ENCODE results near the gene TBPL2.
"Not testable (repeated sequence)": the region's sequence is repeated elsewhere in the genome, so short reads cannot be mapped to it uniquely, and the experiment has no call there.

TBPL2 gene

DNA sequence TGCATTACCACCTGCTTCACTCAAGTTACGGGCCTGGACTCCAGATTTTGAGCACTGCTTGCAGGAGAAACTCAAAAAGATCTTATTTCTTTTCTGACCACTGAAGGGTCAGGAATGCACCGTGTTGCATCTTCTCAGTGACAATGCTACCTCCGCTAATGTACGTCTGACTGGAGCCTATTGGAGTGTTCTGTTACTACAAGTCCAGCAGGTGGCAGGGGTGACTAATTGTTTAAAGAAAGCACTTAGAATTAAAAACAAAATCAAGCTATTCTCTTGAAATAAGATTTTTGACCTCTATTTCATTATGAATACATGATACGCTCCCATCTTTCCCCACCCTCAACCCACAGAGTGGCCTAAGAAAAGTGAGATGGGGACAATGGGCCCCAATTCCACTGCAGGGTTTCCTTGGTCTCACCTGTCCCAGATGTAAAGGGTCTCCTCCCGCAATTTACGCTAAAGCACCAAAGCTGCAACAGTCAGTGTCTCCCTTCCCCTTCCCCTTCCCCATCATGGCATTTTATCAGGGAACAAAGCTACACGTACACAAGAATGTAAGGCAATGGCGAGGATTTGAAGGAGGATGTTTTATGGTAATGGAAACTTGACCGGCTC is 2.2 kb downstream of the TBPL2 start:
- peak; percentile 14 for DNase-seq

DNA sequence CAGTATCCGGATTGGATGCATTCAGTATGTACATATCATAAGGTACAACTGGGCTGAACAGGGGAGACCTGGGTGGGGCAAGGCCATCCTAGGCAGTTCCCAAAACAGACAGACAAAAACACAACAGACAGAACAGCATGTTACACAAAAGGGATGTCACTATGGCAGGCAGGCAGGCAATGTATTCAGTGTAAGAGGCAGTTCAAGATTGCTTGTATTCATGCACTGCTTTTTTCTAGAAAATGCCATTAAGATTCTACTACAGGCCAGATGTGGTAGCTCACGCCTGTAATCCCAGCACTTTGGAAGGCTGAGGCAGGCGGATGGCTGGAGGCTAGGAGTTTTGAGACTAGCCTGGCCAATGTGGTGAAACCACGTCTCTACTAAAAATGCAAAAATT is 3.5 kb downstream of the TBPL2 start:
- DNase-seq = no peak

DNA sequence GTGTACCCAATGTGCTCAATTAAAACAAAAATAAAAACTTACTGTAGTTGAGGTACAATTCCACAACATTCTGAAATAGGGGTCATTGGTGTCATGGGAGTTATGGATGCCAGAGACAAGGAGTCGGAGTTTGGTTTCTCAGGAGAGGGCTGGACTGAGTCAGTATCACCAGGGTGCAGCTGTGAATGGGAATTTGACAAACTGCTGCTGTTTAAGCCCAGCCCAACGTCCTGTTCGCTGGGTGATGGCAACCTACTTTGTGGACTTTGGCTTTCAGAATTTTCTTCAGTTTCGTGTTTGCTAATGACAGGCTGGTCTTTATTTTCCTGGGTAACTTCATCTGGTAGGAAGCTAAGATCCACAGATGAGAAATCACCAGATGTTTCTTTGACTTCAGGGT is 3.9 kb downstream of the TBPL2 start:
- DNase-seq = no peak

DNA sequence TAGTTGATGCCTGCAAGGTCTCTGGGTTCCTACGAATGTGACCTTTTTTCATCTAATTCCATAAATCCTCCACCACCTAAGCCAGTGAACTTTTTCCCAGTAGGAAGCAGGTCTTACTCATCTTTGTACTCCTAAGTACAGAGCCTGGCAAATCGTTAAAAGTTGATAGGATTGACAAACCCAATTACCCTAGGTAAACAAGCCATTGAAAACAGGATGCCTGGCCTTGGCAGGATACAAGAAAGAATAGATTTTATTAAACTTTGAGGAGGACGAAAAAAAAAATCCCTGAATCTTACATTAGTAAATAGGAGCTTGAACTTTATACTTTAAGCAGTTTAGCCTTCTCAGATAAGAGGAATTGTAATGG is 5.6 kb downstream of the TBPL2 start:
- no peak for DNase-seq

DNA sequence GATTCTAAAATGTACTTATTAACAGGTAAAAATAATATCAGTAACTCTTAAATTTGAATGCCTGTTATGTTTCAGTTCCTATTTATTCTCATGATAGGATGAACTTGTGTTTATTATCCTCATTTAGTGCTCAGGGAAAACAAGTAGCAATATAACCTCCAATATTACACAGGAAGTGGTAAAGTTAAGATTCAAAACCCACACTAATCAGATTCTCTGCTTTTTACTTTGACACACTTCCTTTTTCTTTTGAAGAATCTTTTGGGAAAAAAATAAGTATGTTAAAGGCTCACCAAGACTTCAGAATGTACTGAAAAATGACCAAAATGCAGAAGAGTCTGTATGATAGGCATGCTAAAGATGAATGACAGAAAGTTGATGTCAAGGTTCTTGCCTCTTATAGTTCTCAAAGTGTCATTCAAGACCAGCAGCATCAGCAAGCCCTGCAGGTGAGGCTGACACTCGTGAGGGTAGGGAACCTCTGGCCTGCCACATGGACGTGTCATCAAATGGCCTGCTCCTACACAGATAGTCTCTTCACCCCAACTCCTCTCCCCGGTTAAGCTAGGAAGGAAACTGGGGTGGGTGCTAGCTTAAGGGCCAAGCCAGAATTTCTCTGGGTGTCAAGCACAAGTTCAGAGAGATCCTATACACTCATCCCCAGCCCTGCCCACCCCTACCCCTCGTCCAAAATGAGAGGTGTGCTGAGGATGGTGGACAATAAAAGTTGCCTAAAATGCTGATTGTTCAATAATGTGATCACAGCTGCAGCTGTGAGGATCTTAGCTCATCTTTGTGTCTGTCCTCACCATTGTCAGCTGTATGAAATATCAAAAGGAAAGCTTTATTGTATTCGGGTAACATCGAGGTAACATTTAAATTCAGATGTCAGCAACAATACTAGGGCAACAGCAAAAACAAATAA is 6.3 kb downstream of the TBPL2 start:
- no peak for DNase-seq

DNA sequence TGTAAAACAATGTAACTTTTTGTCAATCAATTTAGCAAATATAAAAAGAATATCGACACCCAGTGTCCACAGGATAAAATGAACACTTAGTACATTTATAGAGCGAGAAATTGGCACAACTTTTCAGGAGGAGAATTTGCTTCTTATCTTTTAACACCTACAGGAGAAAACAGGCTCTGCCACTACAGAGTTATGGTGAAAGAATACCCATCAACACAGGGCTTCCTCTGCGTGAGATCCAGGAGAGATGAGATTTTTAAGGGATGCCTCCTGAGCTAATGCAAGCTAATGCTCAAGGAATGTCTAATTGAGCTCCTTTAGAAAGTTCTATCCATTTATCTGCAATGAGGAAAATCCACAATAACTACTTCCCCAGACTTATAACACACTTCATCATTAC is 7.8 kb downstream of the TBPL2 start:
- DNase-seq = no peak

DNA sequence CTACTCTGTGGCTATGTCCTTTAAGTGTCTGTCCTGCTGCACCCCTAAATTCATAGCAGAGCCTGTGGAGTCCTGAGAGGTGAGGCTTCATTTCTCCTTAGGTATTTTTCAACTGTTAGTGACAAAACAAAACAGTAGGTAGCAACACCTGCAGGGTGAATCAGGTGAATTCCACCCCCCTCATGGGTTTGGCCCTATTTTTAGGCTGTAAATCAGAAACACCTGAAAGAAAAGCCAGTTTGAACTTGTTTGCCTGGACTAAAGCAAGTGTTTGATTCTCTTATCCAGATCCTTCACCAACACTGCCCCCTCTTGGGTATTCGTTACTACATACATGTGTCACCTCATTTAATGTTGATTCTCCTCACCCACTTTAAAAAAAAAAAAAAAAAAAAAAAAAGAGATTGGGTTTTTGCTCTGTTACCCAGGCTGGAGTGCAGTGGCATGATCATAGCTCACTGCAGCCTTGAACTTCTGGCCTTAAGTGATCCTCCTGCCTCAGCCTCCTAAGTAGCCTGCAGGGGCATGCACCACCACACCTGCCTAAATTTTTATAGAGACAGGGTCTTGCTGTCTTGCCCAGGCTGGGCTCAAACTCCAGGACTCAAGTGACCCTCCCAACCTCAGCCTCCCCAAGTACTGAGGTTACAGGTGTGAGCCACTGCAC is 10.3 kb downstream of the TBPL2 start:
- DNase-seq = peak; percentile 18

DNA sequence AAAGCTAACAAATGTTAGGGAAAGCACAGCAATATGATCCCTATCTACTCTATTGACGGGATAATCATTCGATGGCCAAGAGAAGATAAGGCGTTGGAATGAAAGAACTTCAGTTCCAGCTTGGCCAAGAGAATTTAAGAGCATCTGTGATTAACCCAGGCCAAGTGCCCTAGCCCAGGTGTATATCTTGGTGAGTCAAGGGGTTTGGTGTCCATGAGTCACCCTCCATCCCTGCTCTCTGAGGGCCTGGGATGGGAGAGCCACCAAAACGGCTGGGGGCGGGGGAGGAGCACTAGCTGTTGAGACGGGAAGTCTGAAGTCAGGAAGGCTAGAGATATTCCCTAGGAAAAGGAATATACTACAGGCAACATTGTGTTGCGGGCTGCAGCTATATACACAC is 13.0 kb downstream of the TBPL2 start:
- DNase-seq = no peak

DNA sequence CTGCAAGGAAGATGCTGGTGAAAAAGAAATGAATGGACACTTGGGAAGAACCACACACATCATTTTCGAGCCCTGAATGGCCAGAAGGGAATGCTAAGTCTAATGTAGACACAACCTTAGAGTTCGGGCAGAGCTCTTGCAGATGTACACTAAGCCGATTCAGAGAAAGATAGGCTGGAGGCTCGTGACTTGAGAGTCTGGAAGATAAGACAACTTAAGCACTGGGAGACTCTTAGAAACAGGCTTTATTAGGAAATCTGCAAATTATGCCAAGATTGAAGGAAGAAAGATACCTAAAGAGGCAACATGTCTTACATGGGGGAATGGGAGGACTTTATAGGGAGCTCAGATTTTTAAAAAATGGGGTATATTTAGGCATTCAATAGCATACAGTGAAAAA is 13.5 kb downstream of the TBPL2 start:
- no peak for DNase-seq

DNA sequence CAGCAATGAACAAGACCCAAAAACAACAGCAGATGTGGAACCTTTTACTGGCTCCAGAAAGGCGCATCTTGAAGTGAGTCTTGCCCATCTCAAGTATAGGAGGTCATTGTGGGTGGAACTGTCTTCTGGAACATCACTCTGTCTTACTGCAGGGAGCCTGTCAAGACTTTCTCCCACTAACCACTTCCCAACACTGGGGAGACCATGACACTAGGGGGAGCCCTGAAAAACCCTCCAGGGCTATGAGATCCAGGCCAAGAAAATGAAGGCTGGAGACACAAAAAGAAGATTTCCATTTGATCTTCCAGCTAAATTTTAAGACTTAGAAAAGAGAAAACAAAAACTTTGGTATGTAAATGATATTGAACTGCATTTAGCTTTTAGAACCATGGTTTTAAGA is 15.3 kb downstream of the TBPL2 start:
- DNase-seq = no peak

DNA sequence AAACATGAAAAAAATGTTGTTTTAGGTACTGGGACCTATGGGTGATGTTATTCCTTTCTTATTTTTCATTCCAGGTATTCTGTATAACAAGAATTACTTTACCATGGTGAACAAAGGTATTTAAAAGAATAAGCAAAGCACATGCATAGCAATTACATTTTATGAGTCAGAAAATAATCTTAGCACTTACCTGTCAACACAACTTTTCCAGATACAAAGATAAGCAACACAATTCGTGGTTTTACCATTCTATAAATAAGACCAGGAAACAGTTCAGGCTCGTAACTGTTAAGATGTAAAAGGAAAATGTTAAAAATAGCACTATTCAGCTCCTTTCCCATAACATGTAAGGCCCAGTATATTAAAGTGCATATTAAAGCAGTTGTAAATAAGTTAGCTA is 16.4 kb downstream of the TBPL2 start:
- no peak for DNase-seq

DNA sequence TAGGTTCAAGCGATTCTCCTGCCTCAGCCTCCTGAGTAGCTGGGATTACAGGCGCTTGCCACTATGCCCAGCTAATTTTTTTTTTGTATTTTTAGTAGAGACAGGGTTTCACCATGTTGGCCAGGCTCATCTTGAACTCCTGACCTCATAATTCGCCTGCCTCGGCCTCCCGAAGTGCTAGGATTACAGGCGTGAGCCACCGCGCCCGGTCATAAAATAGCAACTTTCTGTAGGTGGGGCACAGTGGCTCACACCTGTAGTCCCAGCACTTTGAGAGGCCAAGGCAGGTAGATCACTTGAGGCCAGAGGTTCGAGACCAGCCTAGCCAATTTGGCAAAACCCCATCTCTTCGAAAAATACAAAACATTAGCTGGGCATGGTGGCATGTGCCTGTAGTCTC is 18.1 kb downstream of the TBPL2 start:
- not testable (repeated sequence) for DNase-seq

DNA sequence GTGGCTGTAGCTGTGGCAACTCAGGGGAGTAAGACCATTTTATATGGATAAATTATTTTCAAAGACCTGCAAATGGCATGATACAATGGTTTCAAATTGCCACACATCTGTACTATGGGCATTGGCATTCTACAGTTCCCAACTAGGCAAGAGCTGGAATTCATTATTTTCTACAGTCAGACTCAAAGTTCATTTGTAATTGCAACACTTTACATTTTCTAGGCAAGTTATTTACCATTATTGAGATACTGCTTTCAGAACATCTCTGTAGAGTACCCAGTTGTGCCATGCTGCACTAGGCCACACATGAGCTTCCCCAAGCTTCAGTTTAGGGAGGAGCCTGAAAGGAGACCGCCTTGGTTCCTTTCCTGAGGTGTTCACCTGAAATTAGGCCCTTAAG is 20.8 kb downstream of the TBPL2 start:
- no peak for DNase-seq

DNA sequence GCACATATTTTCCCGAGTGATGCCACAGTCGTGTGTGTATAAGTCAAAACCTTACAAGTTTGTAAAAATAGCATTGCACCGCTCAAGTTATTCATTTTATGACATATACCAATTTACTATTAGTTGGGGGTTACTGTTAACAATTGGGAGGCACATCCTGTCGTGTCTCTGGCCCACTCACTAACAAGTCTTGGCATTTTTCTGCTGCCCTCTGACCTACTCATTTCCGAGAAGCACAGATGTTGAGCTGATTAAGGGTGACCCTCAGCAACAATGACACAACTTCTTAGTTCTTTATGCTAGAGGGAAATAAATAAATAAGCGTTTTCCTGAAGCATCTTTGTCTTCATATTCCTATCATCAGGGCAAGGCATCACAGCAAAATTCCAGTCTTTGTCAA is 22.0 kb downstream of the TBPL2 start:
- DNase-seq = no peak

DNA sequence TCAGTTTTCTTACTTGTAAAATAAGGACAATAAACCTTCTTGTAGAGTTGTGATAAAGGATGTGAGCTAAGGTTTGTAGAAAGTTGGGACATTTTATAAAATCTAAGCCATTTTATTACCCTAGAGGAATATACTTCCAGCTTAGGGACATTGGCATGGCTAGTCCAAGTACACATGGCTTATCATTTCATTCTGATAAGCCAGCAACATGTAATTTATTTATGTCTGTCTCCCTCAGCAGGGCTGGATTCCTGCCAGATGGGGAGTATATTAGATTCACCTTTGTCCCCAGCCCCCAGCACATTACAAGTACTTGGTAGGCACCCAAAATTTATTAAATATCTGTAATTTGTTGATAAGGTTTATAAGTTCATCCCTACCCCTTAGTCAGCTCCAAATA is 22.5 kb downstream of the TBPL2 start:
- no peak for DNase-seq

DNA sequence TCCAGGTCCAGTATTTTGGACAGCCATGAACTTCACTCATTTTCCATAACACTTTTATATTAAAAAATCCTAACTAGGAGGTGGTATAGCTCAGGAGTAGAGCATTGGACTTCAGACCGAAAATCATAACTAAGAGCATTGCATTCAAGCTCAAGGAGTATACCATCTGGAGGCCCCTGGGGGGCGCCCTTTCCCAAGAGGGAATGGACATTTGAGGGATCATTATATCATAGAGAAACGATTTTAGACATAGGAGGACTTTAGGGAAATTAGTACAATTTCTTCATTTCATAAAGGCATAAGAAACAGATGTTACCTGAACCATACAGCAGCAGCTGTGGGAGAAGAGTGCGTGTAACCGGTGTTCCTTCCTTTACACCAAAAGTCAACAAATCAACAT is 23.6 kb downstream of the TBPL2 start:
- DNase-seq = no peak

DNA sequence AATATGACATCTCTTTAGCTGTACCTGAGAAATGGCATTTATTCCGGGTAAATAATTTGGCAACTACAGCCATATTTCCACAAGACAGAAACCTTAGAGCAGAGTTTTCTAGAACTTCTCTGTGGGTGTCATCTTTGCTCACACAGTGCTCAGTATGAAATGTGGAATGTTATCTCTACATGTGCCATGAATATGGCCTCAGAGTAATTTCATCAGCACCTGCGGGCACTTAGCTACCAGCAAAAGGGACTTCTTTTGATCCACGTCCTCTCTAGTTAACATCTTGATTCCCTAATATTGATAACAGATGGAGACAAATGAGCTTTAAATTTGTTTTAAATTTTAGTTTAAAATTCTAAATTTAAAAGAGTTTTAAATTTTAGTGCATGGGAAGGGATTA is 25.9 kb downstream of the TBPL2 start:
- DNase-seq = no peak

DNA sequence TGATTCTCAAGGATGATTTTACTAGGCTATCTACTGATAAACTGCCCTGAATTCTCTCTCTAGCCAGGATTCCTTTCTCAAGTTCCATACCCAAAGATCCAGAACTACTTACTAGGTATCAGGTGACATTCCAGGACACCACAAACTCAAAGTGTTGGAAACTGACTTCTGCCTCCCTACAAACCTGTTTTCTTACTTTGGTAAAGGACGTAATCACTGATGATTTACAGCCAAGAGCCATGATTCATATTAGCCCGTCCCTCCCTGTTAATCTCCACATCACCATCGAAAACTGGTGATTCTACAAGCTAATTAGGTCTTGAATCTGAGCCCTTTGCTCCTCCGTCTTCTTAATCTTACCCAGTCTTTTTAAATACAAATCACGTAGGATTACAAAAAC is 27.7 kb downstream of the TBPL2 start:
- no peak for DNase-seq

DNA sequence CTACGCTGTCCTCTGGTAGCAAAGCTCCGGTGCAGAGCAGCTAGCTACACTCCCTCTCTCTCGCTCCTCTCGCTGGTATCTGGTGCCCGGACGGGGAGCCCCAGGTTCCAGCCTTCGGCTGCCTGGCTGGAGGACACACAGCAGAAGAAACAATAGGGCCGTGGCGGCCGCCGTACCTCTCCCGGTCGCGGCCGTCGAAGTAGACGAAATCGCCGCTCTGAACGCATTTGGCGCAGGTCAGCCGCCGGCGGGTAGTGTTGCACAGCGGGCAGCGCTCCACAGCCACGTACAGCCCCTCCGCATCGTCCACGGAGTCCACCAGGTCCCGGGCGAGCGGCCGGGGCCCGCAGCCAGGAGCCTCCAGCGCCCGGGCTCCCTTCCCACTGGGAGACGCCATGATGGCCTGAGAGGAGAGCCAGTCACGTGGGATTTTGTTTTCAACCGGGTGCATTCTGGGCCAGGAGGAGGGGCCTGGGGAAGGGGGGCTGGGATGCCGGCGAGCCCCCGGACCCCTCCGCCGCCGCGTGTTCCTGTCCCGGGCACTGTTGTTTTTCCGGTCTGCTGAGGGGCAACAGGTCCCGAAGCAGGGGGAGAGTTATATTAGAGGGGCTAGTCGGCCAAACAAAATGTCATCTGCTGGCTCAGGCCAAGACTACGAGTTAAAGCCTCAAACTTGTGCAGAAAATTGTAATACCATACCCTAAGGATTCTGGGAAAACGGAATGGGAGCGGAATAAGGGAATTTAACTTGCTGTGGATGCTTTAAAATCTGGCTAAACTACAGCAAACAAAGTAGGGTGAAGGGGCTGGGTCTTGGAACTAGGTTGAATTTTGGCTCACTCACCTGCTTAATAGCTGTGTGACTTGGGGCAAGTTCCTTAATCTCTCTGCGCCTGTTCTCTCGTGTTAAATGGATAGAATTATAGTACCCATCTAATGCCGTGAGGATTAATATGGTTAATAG is 28.7 kb downstream of the TBPL2 start, which contains the start of gene ATG14:
ATG14 (minus strand) TSS at position 405 of the 964 bp plus-strand sequence; CDS start at position 397, 8 bp downstream.
- DNase-seq = peak; percentile 87

DNA sequence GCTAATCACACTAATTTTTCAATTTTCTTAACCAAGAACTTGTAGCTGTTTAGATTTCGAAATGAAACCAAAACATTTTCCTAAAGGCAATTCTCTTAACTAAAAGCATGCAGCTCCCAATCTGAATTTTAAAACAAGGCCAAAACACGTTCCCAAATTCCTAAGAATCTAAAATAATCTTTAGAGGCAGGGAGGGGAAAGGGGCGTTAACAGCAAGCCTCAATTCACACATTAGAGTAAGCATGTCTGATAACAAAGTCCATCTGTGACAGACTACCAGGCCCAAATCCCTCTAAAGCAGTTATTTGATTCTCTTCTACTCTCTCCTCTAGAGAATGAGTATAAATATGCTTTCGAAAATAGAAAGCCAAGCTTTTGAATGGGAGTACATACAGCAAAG is 29.5 kb downstream of the TBPL2 start:
- DNase-seq = no peak

DNA sequence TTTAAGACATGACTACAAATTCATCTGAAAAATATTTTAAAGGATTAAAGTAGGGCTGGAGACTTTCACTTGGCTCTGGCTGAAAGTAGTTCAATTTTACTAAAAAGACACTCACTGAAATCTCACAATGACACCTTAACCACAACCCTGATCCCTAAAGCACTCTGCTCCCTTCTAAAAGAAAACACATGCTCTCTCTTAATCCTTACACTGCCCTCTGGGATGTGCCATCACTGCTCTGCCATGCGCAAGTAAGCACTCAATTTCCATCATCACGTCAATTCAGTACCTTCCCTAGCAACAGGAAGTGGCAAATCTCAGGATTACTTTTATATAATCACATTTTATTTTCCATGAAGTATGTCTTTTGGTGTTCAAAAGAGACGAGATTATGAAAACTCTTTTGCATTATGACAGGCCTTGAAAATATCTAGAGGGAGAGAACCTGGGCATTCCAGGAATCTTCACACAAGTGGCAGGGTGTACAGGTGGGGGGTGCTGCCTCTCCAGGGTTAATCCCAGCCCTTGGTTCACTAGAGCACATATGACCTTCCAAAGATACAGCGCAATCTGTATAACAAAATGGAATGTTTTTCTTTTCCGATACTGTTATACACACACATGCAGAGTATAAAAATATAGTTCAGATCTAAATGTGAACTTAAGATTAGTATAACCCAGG is 36.1 kb downstream of the TBPL2 start:
- no peak for DNase-seq

DNA sequence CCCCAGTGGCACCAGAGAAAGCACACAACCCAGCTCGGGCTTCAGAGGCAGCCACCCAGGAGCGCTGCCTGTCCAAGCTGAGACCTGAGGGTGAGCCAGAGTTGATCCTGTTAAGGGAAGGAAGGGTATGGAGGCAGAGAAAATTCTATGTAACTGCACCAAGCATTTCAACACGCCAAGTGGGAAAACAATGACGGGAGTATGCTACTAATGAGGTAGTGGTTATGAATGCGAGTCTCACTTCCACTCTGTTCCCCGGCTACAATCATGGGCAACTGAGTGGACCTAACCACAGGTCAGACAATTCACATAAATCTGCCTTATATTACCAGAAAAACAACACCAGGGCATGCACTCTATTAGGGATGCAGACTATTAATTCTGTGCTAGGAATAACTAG is 38.7 kb downstream of the TBPL2 start:
- no peak for DNase-seq
